Endothelial cell of umbilical vein (primary cell): ENCODE data around the gene GLI3.

Experiments
- CTCF ChIP-seq, 2 donors: IDR thresholded peaks; 1 replicate in 1 of 2; 2 replicates in 1 of 2; pipeline ENCODE4 v1.5.1; 2011; ENCODE audit warnings: low read length in 2 of 2, mild to moderate bottlenecking in 2 of 2, moderate library complexity in 2 of 2, control low read depth in 1 of 2, inconsistent platforms in 1 of 2, low read depth in 1 of 2; ENCODE audit not compliant: insufficient read depth in 1 of 2; ENCODE audit errors: extremely low read depth in 1 of 2
- EZH2 ChIP-seq: IDR thresholded peaks from 2 replicates; pipeline ENCODE4 v1.6.1; 2012; ENCODE audit warnings: borderline replicate concordance, low read depth, mild to moderate bottlenecking, moderate library complexity, low read length, inconsistent platforms; ENCODE audit not compliant: severe bottlenecking
- FOS ChIP-seq: IDR thresholded peaks from 2 replicates; pipeline ENCODE4 v1.6.1; 2011; ENCODE audit warnings: mild to moderate bottlenecking, low read length, moderate library complexity, borderline replicate concordance; ENCODE audit not compliant: insufficient read depth
- GATA2 ChIP-seq: IDR thresholded peaks from 2 replicates; pipeline ENCODE4 v1.7.0; 2011; ENCODE audit warnings: low read depth, mild to moderate bottlenecking, moderate library complexity, mixed read lengths, low read length; ENCODE audit not compliant: insufficient read length, insufficient read depth
- JUN ChIP-seq: IDR thresholded peaks from 2 replicates; pipeline ENCODE4 v1.6.1; 2011; ENCODE audit warnings: borderline replicate concordance, low read depth; ENCODE audit not compliant: insufficient read length, insufficient read depth
- MAX ChIP-seq: IDR thresholded peaks from 2 replicates; pipeline ENCODE4 v1.6.1; 2011; ENCODE audit not compliant: insufficient read depth, insufficient read length
- MYC ChIP-seq: IDR thresholded peaks from one replicate; pipeline ENCODE4 v1.6.1; 2011; ENCODE audit warnings: mild to moderate bottlenecking, low read depth, low read length
- POLR2A ChIP-seq: IDR thresholded peaks from 2 replicates; pipeline ENCODE4 v1.6.1; 2012; ENCODE audit warnings: low read depth, mild to moderate bottlenecking, control low read depth, low read length
- POLR2AphosphoS5 ChIP-seq: IDR thresholded peaks from 2 replicates; pipeline ENCODE4 v1.6.1; 2012; ENCODE audit warnings: low read depth, mild to moderate bottlenecking, control low read depth, low read length, moderate library complexity; ENCODE audit not compliant: insufficient read depth

GRCh38 chr7:42085531-42085930 lies 151.5 kb downstream of the GLI3 start:
- no peak for TF ChIP-seq CTCF (IDR thresholded peaks at IDR 0.05; ENCODE audit: extremely low read depth in 1 of 2, insufficient read depth in 1 of 2, low read depth in 1 of 2, low read length in 2 of 2)
- TF ChIP-seq JUN, result no peak
- TF ChIP-seq POLR2A, result no peak
- TF ChIP-seq EZH2, result no peak
- TF ChIP-seq MAX, result no peak
- TF ChIP-seq MYC, result no peak
- no peak for TF ChIP-seq POLR2AphosphoS5
- no peak for TF ChIP-seq GATA2
- TF ChIP-seq FOS, result no peak
